ENCODE data around the gene RRAD.

DNA sequence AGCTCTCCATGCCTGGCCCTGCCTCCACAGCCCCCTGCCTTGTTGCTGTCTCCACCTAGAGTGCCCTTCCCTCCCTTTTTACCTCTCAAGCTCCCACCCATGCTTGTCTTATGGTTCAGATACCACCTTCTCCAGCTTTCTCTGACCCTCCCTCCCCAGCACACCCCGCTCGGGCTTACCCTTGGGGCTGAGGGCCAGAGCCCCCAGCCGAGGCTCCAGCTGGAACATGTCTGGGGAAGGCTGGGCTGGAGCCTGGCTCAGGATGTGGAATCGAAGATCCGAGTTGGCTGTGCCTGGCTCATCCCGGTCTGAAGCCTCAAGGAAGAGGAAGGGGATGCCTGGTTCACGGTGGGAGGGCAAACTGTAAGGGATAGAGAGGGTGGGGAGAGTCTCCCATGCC is 10.3 kb downstream of the RRAD start:
- TF ChIP-seq, protein P1, sequence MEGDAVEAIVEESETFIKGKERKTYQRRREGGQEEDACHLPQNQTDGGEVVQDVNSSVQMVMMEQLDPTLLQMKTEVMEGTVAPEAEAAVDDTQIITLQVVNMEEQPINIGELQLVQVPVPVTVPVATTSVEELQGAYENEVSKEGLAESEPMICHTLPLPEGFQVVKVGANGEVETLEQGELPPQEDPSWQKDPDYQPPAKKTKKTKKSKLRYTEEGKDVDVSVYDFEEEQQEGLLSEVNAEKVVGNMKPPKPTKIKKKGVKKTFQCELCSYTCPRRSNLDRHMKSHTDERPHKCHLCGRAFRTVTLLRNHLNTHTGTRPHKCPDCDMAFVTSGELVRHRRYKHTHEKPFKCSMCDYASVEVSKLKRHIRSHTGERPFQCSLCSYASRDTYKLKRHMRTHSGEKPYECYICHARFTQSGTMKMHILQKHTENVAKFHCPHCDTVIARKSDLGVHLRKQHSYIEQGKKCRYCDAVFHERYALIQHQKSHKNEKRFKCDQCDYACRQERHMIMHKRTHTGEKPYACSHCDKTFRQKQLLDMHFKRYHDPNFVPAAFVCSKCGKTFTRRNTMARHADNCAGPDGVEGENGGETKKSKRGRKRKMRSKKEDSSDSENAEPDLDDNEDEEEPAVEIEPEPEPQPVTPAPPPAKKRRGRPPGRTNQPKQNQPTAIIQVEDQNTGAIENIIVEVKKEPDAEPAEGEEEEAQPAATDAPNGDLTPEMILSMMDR (IDR thresholded peaks at IDR 0.05): no peak
- TF ChIP-seq CHD2 (IDR thresholded peaks at IDR 0.05; ENCODE audit: low read length, partially characterized antibody): no peak
- TF ChIP-seq POLR2A (IDR thresholded peaks at IDR 0.05; ENCODE audit: low read length): no peak
- TF ChIP-seq, protein P2, sequence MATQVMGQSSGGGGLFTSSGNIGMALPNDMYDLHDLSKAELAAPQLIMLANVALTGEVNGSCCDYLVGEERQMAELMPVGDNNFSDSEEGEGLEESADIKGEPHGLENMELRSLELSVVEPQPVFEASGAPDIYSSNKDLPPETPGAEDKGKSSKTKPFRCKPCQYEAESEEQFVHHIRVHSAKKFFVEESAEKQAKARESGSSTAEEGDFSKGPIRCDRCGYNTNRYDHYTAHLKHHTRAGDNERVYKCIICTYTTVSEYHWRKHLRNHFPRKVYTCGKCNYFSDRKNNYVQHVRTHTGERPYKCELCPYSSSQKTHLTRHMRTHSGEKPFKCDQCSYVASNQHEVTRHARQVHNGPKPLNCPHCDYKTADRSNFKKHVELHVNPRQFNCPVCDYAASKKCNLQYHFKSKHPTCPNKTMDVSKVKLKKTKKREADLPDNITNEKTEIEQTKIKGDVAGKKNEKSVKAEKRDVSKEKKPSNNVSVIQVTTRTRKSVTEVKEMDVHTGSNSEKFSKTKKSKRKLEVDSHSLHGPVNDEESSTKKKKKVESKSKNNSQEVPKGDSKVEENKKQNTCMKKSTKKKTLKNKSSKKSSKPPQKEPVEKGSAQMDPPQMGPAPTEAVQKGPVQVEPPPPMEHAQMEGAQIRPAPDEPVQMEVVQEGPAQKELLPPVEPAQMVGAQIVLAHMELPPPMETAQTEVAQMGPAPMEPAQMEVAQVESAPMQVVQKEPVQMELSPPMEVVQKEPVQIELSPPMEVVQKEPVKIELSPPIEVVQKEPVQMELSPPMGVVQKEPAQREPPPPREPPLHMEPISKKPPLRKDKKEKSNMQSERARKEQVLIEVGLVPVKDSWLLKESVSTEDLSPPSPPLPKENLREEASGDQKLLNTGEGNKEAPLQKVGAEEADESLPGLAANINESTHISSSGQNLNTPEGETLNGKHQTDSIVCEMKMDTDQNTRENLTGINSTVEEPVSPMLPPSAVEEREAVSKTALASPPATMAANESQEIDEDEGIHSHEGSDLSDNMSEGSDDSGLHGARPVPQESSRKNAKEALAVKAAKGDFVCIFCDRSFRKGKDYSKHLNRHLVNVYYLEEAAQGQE (IDR thresholded peaks at IDR 0.05): no peak
